Measurements from ENCODE around the gene TLCD1. TPM values are rescaled to one million over a fixed set of nuclear protein-coding genes. Genes with fewer than 3 reads are reported as not detected.

Gene TLCD1
- total RNA-seq, 1 experiment from 2014 or later, result 50.7 TPM

GRCh38 chr17:28675490-28675889, 50.5 kb downstream of the TLCD1 start:
- Mint-ChIP-seq H3K36me3 (ENCODE audit: insufficient read depth in 1 of 3, low read depth in 3 of 3) (peaks cover 55 to 94% (median 85%) of the 10 kb centered on the region in 3 experiments; a peak in 6 of 7 replicates), H3K27me3 (ENCODE audit: low read depth) (no peaks in the 10 kb centered on the region), H3K27ac (no peak overlapping the region), H3K4me3 (no peak overlapping the region), H3K9me3 (no peaks in the 10 kb centered on the region), H3K4me1 (no peaks in the 10 kb centered on the region)
- no peak overlapping the region for H2BK20ac ChIP-seq (ENCODE audit: low read depth, low read length, poor library complexity, severe bottlenecking)
- no peak overlapping the region for H3K56ac ChIP-seq (ENCODE audit: insufficient read length, low read depth, low read length)
- no peaks in the 10 kb centered on the region for H4K20me1 ChIP-seq (ENCODE audit: control insufficient read depth, insufficient read depth, insufficient read length)
- H3T11ph ChIP-seq (ENCODE audit: low read length), result no peak overlapping the region
- WGBS (ENCODE audit: extremely low coverage, insufficient read length, low lambda C conversion rate), result no CpG with 5 or more reads among the region's 3 CpGs
- no peak overlapping the region for H3K4ac ChIP-seq (ENCODE audit: low read depth, low read length)
- no peak overlapping the region for H3K9ac ChIP-seq (ENCODE audit: extremely low read depth, insufficient read length, low read length)
- no peak overlapping the region for H2BK120ac ChIP-seq (ENCODE audit: low read depth, low read length, poor library complexity, severe bottlenecking)
- H4K8ac ChIP-seq (replicated peaks; ENCODE audit: insufficient read length, low read depth, low read length), result no peak overlapping the region
- H3K18ac ChIP-seq (ENCODE audit: insufficient read length, low read depth, low read length), result no peak overlapping the region
- H3K4me1 ChIP-seq (ENCODE audit: insufficient read depth, low read length), result no peaks in the 10 kb centered on the region
- no peak for TF ChIP-seq CTCF (conservative IDR thresholded peaks at IDR 0.05)
- H3K9me3 ChIP-seq (ENCODE audit: control insufficient read depth, low read depth, low read length), result no peaks in the 10 kb centered on the region
- no peak overlapping the region for H3K14ac ChIP-seq (ENCODE audit: insufficient read depth, low read length)
- H3K4me2 ChIP-seq (ENCODE audit: insufficient read depth, insufficient read length, low read length), result no peak overlapping the region
- no peak overlapping the region for H3K27ac ChIP-seq (ENCODE audit: insufficient read length, low read depth, low read length)
- no peak overlapping the region for H4K91ac ChIP-seq (ENCODE audit: insufficient read length, low read depth, low read length)
- no peak overlapping the region for H4K5ac ChIP-seq (ENCODE audit: insufficient read length, low read depth, low read length)
- no peaks in the 10 kb centered on the region for H3K23me2 ChIP-seq (ENCODE audit: insufficient read length, low read depth, low read length, poor library complexity, severe bottlenecking)
- no peak overlapping the region for H2BK5ac ChIP-seq (ENCODE audit: insufficient read length, low read length)
- H3K23ac ChIP-seq (ENCODE audit: insufficient read length, low read depth, low read length), result no peak overlapping the region
- no peaks in the 10 kb centered on the region for H3K79me2 ChIP-seq (ENCODE audit: insufficient read depth, low read length)
- DNase-seq, result no peak
- H2BK15ac ChIP-seq (ENCODE audit: low read depth, low read length), result no peak overlapping the region
- no peaks in the 10 kb centered on the region for H3K79me1 ChIP-seq (ENCODE audit: insufficient read depth, low read depth, low read length, poor library complexity, severe bottlenecking)
- H2AFZ ChIP-seq (ENCODE audit: low read length), result no peak overlapping the region
- no peak overlapping the region for H2AK5ac ChIP-seq (ENCODE audit: insufficient read length, low read length)
- no peaks in the 10 kb centered on the region for H3K27me3 ChIP-seq (ENCODE audit: insufficient read depth, low read length)
- H2BK12ac ChIP-seq (ENCODE audit: insufficient read length, low read depth, low read length), result no peak overlapping the region

Other genes with a start within 250 kb of the TLCD1 start
- not detected in 2 replicates for gene FOXN1, start 219.9 kb downstream of the TLCD1 start, total RNA-seq (2021)
- 36.9 and 38.3 TPM in 2 replicates for gene UNC119, start 173.6 kb downstream of the TLCD1 start, total RNA-seq (2021)
- 40.3 and 45.8 TPM in 2 replicates for gene PIGS, start 154.7 kb downstream of the TLCD1 start, total RNA-seq (2021)
- gene ALDOC, start 149.3 kb downstream of the TLCD1 start, total RNA-seq (2021), result 53.2 and 58.0 TPM in 2 replicates
- 114 and 122 TPM in 2 replicates for gene SPAG5, start 127.2 kb downstream of the TLCD1 start, total RNA-seq (2021)
- 25.2 and 25.8 TPM in 2 replicates for gene RSKR, start 112.0 kb downstream of the TLCD1 start, total RNA-seq (2021)
- gene BLTP2, start 81.1 kb downstream of the TLCD1 start, total RNA-seq (2021), result 137 and 142 TPM in 2 replicates
- 40.2 TPM in 2 replicates for gene SDF2, start 64.3 kb downstream of the TLCD1 start, total RNA-seq (2021)
- gene SUPT6H, start 64.0 kb downstream of the TLCD1 start, total RNA-seq (2021), result 78.5 and 85.8 TPM in 2 replicates
- 14.2 and 15.0 TPM in 2 replicates for gene PROCA1, start 14.3 kb downstream of the TLCD1 start, total RNA-seq (2021)
- gene RAB34, start 8.4 kb downstream of the TLCD1 start, total RNA-seq (2021), result 189 and 190 TPM in 2 replicates
- gene RPL23A, start 6.2 kb downstream of the TLCD1 start, total RNA-seq (2021), result 2,008 and 2,053 TPM in 2 replicates
- 16.6 and 18.8 TPM in 2 replicates for gene NEK8, start 2.6 kb upstream of the TLCD1 start, total RNA-seq (2021)
- gene TRAF4, start 17.8 kb upstream of the TLCD1 start, total RNA-seq (2021), result 227 and 237 TPM in 2 replicates
- gene FAM222B, start 116.6 kb upstream of the TLCD1 start, total RNA-seq (2021), result 76.1 and 77.1 TPM in 2 replicates
- 61.7 and 67.8 TPM in 2 replicates for gene ERAL1, start 128.8 kb upstream of the TLCD1 start, total RNA-seq (2021)
- 173 and 185 TPM in 2 replicates for gene FLOT2, start 171.5 kb upstream of the TLCD1 start, total RNA-seq (2021)
- gene DHRS13, start 176.8 kb upstream of the TLCD1 start, total RNA-seq (2021), result 28.6 and 29.6 TPM in 2 replicates
- 62.1 and 68.5 TPM in 2 replicates for gene PHF12, start 225.3 kb upstream of the TLCD1 start, total RNA-seq (2021)

All from H9 (cell line).